ENCODE data around the gene NRG4. TPM values are rescaled to one million over a fixed set of nuclear protein-coding genes. Genes with fewer than 3 reads are reported as not detected.
"Not testable (repeated sequence)": the region's sequence is repeated elsewhere in the genome, so short reads cannot be mapped to it uniquely, and the experiment has no call there.

NRG4 gene
- total RNA-seq, 1 donor from 2014 or later: not detected

GRCh38 chr15:75916978-75917377 is 95.2 kb downstream of the NRG4 start:
- H3K9me3 Mint-ChIP-seq: peaks cover 11% of the 10 kb centered on the region
- peaks cover 57% of the 10 kb centered on the region for H3K36me3 Mint-ChIP-seq (ENCODE audit: low read depth)
- H3K4me1 Mint-ChIP-seq (ENCODE audit: low read depth): peaks cover 9% of the 10 kb centered on the region
- H3K4me3 Mint-ChIP-seq (ENCODE audit: low read depth): no peak overlapping the region
- intact Hi-C loops (cut with micrococcal nuclease): no loop called here
- no peak for DNase-seq (ENCODE audit: low spot score)
- no peaks in the 10 kb centered on the region for H3K27me3 Mint-ChIP-seq (ENCODE audit: low read depth)
- no peak overlapping the region for H3K27ac Mint-ChIP-seq

DNA sequence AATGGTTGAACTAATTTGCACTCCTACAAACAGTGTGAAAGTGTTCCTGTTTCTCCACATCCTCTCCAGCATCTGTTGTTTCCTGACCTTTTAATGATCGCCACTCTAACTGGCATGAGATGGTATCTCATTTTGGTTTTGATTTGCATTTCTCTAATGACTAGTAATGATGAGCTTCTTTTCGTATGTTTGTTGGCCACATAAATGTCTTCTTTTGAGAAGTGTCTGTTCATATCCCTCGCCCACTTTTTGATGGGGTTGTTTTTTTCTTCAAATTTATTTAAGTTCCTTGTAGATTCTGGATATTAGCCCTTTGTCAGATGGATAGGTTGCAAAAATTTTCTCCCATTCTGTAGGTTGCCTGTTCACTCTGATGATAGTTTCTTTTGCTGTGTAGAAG is 101.9 kb downstream of the NRG4 start:
- intact Hi-C loops (cut with micrococcal nuclease); H3K27me3 Mint-ChIP-seq (ENCODE audit: low read depth); H3K4me3 Mint-ChIP-seq (ENCODE audit: low read depth); H3K27ac Mint-ChIP-seq; DNase-seq (ENCODE audit: low spot score): not testable (repeated sequence)
- Mint-ChIP-seq H3K36me3 (ENCODE audit: low read depth) (peaks cover 78% of the 10 kb centered on the region), H3K4me1 (ENCODE audit: low read depth) (peaks cover 27% of the 10 kb centered on the region), H3K9me3 (peaks cover 31% of the 10 kb centered on the region)

GRCh38 chr15:75905231-75905630 is 107.0 kb downstream of the NRG4 start:
- intact Hi-C loops (cut with micrococcal nuclease): loop anchor here (10.0 kb wide), 1 partner anchor 260 kb away; the partner anchor contains the start of genes IMP3 and SNX33
- Mint-ChIP-seq H3K9me3 (peaks cover 3% of the 10 kb centered on the region), H3K36me3 (ENCODE audit: low read depth) (peaks cover 47% of the 10 kb centered on the region), H3K27ac (no peak overlapping the region), H3K4me3 (ENCODE audit: low read depth) (peak overlapping the region; percentile 99), H3K27me3 (ENCODE audit: low read depth) (no peaks in the 10 kb centered on the region), H3K4me1 (ENCODE audit: low read depth) (peaks cover 40% of the 10 kb centered on the region)
- DNase-seq (ENCODE audit: low spot score): no peak

GRCh38 chr15:75903331-75904239 is 108.6 kb downstream of the NRG4 start, which contains the start of gene FBXO22:
Gene FBXO22 (plus strand): TSS chr15:75903878. CDS start chr15:75903964, 86 bp downstream.
- Mint-ChIP-seq H3K27ac (peak within 1 kb of the TSS; percentile 97), H3K9me3 (no peaks in the 10 kb centered on the region), H3K4me3 (ENCODE audit: low read depth) (peak within 1 kb of the TSS; percentile 99), H3K36me3 (ENCODE audit: low read depth) (peaks cover 30% of the 10 kb centered on the region), H3K27me3 (ENCODE audit: low read depth) (no peaks in the 10 kb centered on the region), H3K4me1 (ENCODE audit: low read depth) (peaks cover 27% of the 10 kb centered on the region)
- DNase-seq (ENCODE audit: low spot score): peak; percentile 89
- intact Hi-C loops (cut with micrococcal nuclease): loop anchor here (5.0 to 10.0 kb wide), 2 partner anchors 61 to 259 kb away; partner anchors contain the start of genes IMP3, SNX33 and UBE2Q2

DNA sequence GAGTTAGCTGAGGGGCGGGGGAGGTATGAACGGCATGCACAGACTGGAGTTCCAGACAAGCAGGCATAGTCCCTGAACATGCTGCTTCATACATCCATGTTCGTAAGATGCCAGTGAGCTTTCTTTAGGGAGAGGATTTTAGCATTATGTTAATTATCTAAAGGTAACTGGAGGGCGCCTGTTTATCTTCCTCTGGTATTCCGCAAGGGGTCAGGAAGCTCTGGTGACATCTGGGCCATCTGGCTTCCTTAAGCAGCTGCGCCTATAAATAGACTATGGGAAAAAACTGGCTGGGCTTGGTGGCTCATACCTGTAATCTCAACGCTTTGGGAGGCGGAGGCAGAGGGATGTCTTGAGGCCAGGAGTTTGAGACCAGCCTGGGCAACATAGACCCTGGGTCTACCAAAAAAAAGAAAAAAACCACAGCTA is 110.1 kb downstream of the NRG4 start:
- DNase-seq (ENCODE audit: low spot score): no peak
- Mint-ChIP-seq H3K36me3 (ENCODE audit: low read depth) (peaks cover 36% of the 10 kb centered on the region), H3K27ac (no peak overlapping the region), H3K9me3 (no peaks in the 10 kb centered on the region), H3K27me3 (ENCODE audit: low read depth) (no peaks in the 10 kb centered on the region), H3K4me1 (ENCODE audit: low read depth) (peaks cover 27% of the 10 kb centered on the region), H3K4me3 (ENCODE audit: low read depth) (peak overlapping the region; percentile 74)
- intact Hi-C loops (cut with micrococcal nuclease): loop anchor here (5.0 to 10.0 kb wide), 2 partner anchors 60 to 257 kb away; partner anchors contain the start of genes IMP3, SNX33 and UBE2Q2

- H3K36me3 Mint-ChIP-seq (ENCODE audit: low read depth): peaks cover 30% of the 10 kb centered on the region
- intact Hi-C loops (cut with micrococcal nuclease): loop anchor here (5.0 to 10.0 kb wide), 2 partner anchors 58 to 256 kb away; partner anchors contain the start of genes IMP3, SNX33 and UBE2Q2
- no peak for DNase-seq (ENCODE audit: low spot score)
- no peak overlapping the region for H3K27ac Mint-ChIP-seq
- no peak overlapping the region for H3K4me3 Mint-ChIP-seq (ENCODE audit: low read depth)
- no peaks in the 10 kb centered on the region for H3K27me3 Mint-ChIP-seq (ENCODE audit: low read depth)
- peaks cover 22% of the 10 kb centered on the region for H3K4me1 Mint-ChIP-seq (ENCODE audit: low read depth)
- H3K9me3 Mint-ChIP-seq: no peaks in the 10 kb centered on the region
Measured at GRCh38 chr15:75900577-75900976, 111.6 kb downstream of the NRG4 start.

DNA sequence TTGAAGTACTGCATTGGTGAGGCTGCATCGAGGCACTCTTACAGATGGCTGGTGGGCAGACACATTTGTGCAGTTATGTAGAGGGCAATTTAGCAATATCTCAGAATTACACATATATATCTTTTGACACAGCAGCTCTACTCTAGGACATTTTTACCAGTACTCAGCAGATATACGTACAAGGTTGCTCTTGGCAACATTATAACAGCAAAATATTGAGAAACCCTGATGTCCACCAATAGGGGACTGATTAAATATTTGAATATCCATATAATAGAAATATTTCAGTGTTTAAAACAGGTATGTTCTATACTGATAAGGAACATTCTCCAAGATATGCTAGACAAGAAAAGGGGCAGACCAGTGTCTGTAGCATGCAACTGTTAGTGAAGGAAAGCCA is 116.5 kb downstream of the NRG4 start:
- H3K4me3 Mint-ChIP-seq (ENCODE audit: low read depth): no peak overlapping the region
- no peaks in the 10 kb centered on the region for H3K9me3 Mint-ChIP-seq
- peaks cover 12% of the 10 kb centered on the region for H3K4me1 Mint-ChIP-seq (ENCODE audit: low read depth)
- DNase-seq (ENCODE audit: low spot score): no peak
- intact Hi-C loops (cut with micrococcal nuclease): no loop called here
- no peak overlapping the region for H3K27ac Mint-ChIP-seq
- peaks cover 36% of the 10 kb centered on the region for H3K36me3 Mint-ChIP-seq (ENCODE audit: low read depth)
- H3K27me3 Mint-ChIP-seq (ENCODE audit: low read depth): no peaks in the 10 kb centered on the region

DNA sequence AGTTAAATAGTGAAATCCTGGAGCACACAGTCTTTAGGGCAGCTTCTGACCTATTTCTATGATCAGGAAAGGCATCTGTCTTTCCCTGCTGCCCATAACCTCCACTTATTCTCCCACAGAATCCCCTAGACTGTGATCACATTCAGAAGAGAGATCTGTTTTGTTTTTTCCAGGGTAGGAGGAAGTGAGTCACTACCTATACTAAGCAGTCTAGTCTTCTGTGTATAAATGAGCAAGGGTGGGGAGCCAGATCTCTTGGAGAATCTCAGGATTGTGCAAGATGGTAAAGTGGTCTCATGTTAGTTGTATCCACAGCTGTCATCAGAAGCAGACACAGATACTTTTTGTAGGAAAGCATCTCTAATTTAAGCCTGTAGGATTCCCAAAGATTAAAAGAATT is 120.3 kb downstream of the NRG4 start:
- Mint-ChIP-seq H3K4me3 (ENCODE audit: low read depth) (no peak overlapping the region), H3K4me1 (ENCODE audit: low read depth) (peaks cover 12% of the 10 kb centered on the region), H3K27me3 (ENCODE audit: low read depth) (no peaks in the 10 kb centered on the region), H3K9me3 (no peaks in the 10 kb centered on the region), H3K27ac (peak overlapping the region; percentile 35), H3K36me3 (ENCODE audit: low read depth) (peaks cover 45% of the 10 kb centered on the region)
- no peak for DNase-seq (ENCODE audit: low spot score)
- intact Hi-C loops (cut with micrococcal nuclease): loop anchor here (2.0 kb wide), 1 partner anchor 75 kb away; no protein-coding TSS in a partner anchor

Other genes with a start within 250 kb of the NRG4 start
- 18.9 and 21.1 TPM in 2 replicates for gene UBE2Q2, start 169.0 kb downstream of the NRG4 start, total RNA-seq
- gene FBXO22, start 108.5 kb downstream of the NRG4 start, total RNA-seq: 47.0 and 48.0 TPM in 2 replicates
- not detected in 2 replicates for gene TMEM266, start 47.6 kb upstream of the NRG4 start, total RNA-seq